ENCODE data around the gene MGAT5B.

MGAT5B gene

DNA sequence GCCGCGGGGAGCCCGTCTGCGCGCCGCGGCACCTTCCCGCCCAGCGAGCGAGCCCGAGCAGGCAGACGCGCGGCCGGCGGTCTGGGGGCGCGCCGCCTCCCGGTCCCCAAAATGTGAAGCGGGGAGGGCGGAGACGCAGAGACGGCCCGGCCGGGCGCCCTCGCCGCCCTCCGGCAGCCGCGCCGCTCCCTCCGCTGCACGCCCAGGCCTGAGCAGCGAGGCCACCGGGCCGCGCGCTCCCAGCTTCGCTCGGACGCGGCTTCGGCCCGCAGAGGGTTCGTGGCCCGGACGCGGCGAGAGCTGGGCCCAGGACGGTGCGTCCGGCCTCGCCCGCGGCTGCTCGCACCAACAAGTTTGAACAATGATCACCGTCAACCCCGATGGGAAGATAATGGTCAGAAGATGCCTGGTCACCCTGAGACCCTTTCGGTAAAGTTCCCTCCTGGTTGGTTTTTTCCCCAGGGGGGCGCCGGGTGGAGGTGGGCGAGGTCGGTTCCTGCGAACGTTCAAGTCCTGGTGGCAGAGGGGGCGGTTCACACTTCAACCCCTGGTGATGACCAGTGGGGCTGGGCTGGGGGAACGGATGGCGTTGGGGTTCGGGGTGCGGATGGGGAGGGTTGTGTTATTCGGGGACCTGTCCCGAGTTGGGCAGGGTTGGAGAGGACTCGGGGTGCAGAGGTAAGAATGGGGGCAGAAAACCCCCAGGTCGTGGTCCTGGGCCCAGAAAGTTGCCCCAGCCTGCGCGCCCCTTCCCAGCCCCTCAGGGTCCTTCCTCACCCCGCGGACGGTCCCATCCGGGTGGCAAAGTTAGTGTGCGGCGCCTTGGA lies 678 bp downstream of the MGAT5B start:
- DNase-seq (ENCODE audit: low spot score): no peak
- in situ Hi-C loops (cut with MboI; ENCODE audit: low sequenced_read_pairs, unreplicated experiment): loop anchor here (10.0 to 25.0 kb wide), 2 partner anchors 196 to 393 kb away; no protein-coding TSS in a partner anchor
- TF ChIP-seq, protein P1, sequence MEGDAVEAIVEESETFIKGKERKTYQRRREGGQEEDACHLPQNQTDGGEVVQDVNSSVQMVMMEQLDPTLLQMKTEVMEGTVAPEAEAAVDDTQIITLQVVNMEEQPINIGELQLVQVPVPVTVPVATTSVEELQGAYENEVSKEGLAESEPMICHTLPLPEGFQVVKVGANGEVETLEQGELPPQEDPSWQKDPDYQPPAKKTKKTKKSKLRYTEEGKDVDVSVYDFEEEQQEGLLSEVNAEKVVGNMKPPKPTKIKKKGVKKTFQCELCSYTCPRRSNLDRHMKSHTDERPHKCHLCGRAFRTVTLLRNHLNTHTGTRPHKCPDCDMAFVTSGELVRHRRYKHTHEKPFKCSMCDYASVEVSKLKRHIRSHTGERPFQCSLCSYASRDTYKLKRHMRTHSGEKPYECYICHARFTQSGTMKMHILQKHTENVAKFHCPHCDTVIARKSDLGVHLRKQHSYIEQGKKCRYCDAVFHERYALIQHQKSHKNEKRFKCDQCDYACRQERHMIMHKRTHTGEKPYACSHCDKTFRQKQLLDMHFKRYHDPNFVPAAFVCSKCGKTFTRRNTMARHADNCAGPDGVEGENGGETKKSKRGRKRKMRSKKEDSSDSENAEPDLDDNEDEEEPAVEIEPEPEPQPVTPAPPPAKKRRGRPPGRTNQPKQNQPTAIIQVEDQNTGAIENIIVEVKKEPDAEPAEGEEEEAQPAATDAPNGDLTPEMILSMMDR (IDR thresholded peaks at IDR 0.05; ENCODE audit: borderline replicate concordance, control extremely low read depth, extremely low read depth, insufficient read depth, missing control alignments): no peak

DNA sequence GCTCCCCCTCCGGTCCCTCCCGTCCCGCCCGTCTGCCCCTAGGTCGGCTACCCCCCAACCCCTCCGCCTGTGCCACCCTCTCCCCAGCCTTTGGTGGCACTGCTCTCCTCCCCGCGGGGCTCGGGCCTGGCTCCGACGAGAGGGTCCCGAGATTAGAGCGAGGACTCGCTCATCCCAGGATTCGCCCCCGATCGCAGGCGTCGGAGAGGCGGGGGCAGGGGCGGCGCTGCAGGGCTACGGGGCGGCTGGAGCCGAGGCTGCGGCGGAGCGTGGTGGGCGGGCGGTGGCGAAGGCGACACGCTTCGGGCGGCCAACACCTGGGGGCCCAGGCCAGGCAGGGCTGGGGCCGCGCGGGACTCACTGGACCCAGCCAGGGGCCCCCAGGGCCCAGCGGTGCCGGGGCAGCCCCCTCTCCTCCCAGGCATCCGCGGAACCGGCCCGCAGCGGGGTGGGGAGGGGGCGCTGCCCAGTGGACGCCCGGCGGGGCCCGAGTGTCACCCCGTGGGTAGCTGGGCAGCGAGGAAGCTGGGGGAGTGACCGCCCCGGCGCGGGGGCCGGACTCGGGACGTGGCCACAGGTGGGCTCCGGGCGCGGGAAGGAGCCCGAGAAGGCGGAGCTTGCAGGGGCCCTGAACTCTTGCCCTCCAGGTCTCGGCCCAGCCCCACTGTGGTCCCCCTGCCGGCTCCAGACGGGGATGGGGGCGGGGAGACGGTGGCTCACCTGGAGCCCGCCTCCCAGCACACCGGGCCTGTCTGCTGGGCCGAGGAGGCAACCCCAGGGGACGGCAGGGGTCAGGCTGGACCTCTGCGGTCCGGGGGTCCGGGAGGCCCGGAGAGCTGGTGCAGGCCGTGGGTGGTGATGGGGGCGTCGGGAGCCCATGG lies 1.5 kb downstream of the MGAT5B start:
- TF ChIP-seq, protein P1 (IDR thresholded peaks at IDR 0.05; ENCODE audit: borderline replicate concordance, control extremely low read depth, extremely low read depth, insufficient read depth, missing control alignments): no peak
- DNase-seq (ENCODE audit: low spot score): no peak
- in situ Hi-C loops (cut with MboI; ENCODE audit: low sequenced_read_pairs, unreplicated experiment): loop anchor here (10.0 to 25.0 kb wide), 2 partner anchors 195 to 393 kb away; no protein-coding TSS in a partner anchor

DNA sequence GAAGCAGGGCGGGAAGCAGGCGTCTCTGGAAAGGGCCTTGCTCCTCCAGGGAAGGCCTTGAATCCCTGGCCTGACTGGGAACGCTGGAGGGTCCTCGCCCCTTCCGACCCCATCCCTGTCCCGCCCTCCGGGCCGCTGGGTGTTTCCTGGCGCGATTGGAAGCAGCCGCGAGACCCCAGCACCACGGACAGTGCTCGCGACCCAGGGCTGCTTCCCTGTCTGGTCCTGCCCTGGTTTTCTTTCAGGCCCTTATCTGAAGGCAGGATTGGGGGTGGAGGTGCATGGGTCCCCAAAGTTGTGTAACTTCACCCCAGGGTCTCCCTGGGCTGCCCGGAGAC lies 2.1 kb downstream of the MGAT5B start:
- TF ChIP-seq, protein P1 (IDR thresholded peaks at IDR 0.05; ENCODE audit: borderline replicate concordance, control extremely low read depth, extremely low read depth, insufficient read depth, missing control alignments): no peak
- in situ Hi-C loops (cut with MboI; ENCODE audit: low sequenced_read_pairs, unreplicated experiment): loop anchor here (25.0 kb wide), 1 partner anchor 392 kb away; no protein-coding TSS in a partner anchor
- no peak for DNase-seq (ENCODE audit: low spot score)

DNA sequence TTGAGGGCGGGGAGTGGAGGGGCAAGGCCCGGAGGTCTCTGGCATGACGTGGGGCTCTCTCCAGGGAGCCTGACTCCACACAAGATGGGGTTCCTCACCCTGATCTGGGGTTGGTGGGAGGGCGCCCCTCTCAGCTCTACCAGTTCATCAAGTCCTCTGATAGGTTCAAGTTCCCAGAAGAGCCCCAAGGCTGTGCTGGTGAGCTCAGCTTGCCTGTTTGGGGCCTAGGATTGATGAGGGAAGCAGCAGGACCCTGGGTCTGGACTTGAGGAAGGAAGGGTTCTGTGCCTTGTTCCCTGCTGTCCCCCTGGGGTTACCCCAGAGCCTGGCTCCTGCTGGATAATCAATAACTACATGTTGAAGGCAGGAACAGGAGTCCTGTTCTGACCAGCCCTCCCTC lies 3.5 kb downstream of the MGAT5B start:
- TF ChIP-seq, protein P1 (IDR thresholded peaks at IDR 0.05; ENCODE audit: borderline replicate concordance, control extremely low read depth, extremely low read depth, insufficient read depth, missing control alignments): no peak
- DNase-seq (ENCODE audit: low spot score): no peak
- in situ Hi-C loops (cut with MboI; ENCODE audit: low sequenced_read_pairs, unreplicated experiment): loop anchor here (25.0 kb wide), 1 partner anchor 391 kb away; no protein-coding TSS in a partner anchor

DNA sequence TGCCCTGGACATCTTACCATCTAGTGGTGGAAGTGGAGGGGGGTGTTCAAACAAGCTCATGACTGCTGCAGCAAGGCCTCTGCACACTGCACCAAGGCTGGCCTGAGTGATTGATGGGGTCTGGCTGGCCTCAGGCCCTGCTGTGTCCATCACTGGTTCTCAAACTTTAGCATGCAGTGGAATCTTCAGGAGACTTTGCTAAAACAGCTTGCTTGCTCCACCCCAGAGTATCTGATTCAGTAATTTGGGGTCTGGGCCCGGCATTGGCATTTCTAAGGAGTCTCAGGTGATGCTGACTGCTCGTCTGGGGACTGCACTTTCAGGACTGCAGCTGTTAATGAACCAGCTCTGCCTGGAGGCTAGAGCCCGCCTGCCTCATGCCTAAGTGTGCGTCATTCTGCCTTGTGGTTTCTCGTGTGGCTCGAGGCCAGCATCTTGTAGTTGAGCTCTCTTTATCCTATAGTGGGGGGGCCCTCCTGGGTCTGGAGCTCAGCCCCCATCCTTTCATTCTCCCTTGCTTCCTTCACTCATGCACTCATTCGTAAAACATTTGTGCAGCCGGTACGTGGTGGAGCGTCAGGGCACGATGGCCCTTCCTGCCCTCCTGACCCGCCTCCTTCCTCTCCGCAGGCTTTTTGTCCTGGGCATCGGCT lies 4.1 kb downstream of the MGAT5B start:
- TF ChIP-seq, protein P1 (IDR thresholded peaks at IDR 0.05; ENCODE audit: borderline replicate concordance, control extremely low read depth, extremely low read depth, insufficient read depth, missing control alignments): no peak
- in situ Hi-C loops (cut with MboI; ENCODE audit: low sequenced_read_pairs, unreplicated experiment): loop anchor here (25.0 kb wide), 1 partner anchor 390 kb away; no protein-coding TSS in a partner anchor
- DNase-seq (ENCODE audit: low spot score): no peak

DNA sequence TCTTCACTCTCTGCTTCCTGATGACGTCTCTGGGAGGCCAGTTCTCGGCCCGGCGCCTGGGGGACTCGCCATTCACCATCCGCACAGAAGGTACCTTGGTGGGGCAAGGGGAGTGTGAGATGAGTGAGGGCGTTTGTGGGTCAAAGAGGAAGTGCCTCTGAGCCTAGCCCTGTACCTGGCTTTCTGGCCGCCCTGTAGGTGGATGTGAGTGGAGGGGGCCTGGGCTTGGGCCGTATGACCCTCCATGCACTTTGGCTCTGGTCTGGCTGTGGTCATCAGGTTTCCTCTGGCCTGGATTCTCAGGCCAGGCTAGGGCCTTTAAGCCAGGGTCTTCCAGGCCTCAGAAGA lies 4.6 kb downstream of the MGAT5B start:
- TF ChIP-seq, protein P1 (IDR thresholded peaks at IDR 0.05; ENCODE audit: borderline replicate concordance, control extremely low read depth, extremely low read depth, insufficient read depth, missing control alignments): no peak
- in situ Hi-C loops (cut with MboI; ENCODE audit: low sequenced_read_pairs, unreplicated experiment): loop anchor here (25.0 kb wide), 1 partner anchor 389 kb away; no protein-coding TSS in a partner anchor
- DNase-seq (ENCODE audit: low spot score): no peak
